NT2/D1 (cell line): Measurements from ENCODE around the gene IP6K1.
"Not testable (repeated sequence)": the region's sequence is repeated elsewhere in the genome, so short reads cannot be mapped to it uniquely, and the experiment has no call there.

Experiments used
- DNase-seq: peaks from one replicate; pipeline ENCODE4 v3.0.0-alpha.2; 2011; ENCODE audit warnings: low read depth, low spot score
- H3K27me3 ChIP-seq: 2 replicates; pipeline ENCODE4 v1.6.0; 2011; ENCODE audit warnings: mild to moderate bottlenecking; ENCODE audit not compliant: insufficient read length, insufficient read depth
- H3K36me3 ChIP-seq: 2 replicates; pipeline ENCODE4 v1.6.1; 2011; ENCODE audit warnings: mild to moderate bottlenecking, low read length, mixed read lengths; ENCODE audit not compliant: insufficient read depth, insufficient read length
- H3K4me1 ChIP-seq: 2 replicates; pipeline ENCODE4 v1.5.1; 2011; ENCODE audit not compliant: insufficient read depth, insufficient read length
- H3K4me3 ChIP-seq: 2 replicates; pipeline ENCODE4 v1.5.1; 2011; ENCODE audit warnings: low read depth; ENCODE audit not compliant: insufficient read length
- H3K9ac ChIP-seq: 2 replicates; pipeline ENCODE4 v1.6.0; 2011; ENCODE audit warnings: low read depth; ENCODE audit not compliant: insufficient read length
- H3K9me3 ChIP-seq: 2 replicates; pipeline ENCODE4 v1.5.1; 2011; ENCODE audit warnings: mild to moderate bottlenecking, low read length; ENCODE audit not compliant: insufficient read depth
- SUZ12 ChIP-seq: IDR thresholded peaks from 2 replicates; pipeline ENCODE4 v1.6.1; 2011; ENCODE audit not compliant: insufficient read length, insufficient read depth; ENCODE audit errors: extremely low read depth
- YY1 ChIP-seq: IDR thresholded peaks from 2 replicates; pipeline ENCODE4 v1.6.1; 2011; ENCODE audit not compliant: insufficient read length, insufficient read depth
- ZNF274 ChIP-seq: IDR thresholded peaks from 2 replicates; pipeline ENCODE4 v1.6.1; 2011; ENCODE audit warnings: mild to moderate bottlenecking, low read depth, low read length

The IP6K1 gene

GRCh38 chr3:49689908-49690624 lies 96.3 kb downstream of the IP6K1 start:
- DNase-seq, H3K9me3 ChIP-seq, H3K27me3 ChIP-seq, H3K36me3 ChIP-seq, H3K4me1 ChIP-seq: not testable (repeated sequence)
- H3K9ac ChIP-seq = peak overlapping the region; percentile 97
- peak overlapping the region; percentile 95 for H3K4me3 ChIP-seq

- H3K4me1 ChIP-seq = no peaks in the 10 kb centered on the region
- peaks cover 13% of the 10 kb centered on the region for H3K36me3 ChIP-seq
- TF ChIP-seq SUZ12 (no peak), ZNF274 (no peak), YY1 (no peak)
- peak; percentile 95 for DNase-seq
- H3K27me3 ChIP-seq = no peaks in the 10 kb centered on the region
- H3K4me3 ChIP-seq = peak within 1 kb of the TSS; percentile 95
- no peaks in the 10 kb centered on the region for H3K9me3 ChIP-seq
- H3K9ac ChIP-seq = peak within 1 kb of the TSS; percentile 97
Measured at GRCh38 chr3:49689046-49689907, 97.1 kb downstream of the IP6K1 start, which contains the start of the genes MST1 and RNF123. TSS of gene MST1 (minus strand) at chr3:49689474. CDS start at chr3:49688691, 783 bp downstream. TSS of gene RNF123 (plus strand) at chr3:49689557. CDS start at chr3:49691166, 1,609 bp downstream.

GRCh38 chr3:49688338-49689045 lies 97.8 kb downstream of the IP6K1 start:
- Histone ChIP-seq H3K9ac (peak overlapping the region; percentile 97), H3K36me3 (peaks cover 18% of the 10 kb centered on the region), H3K4me3 (peak overlapping the region; percentile 95)
- not testable (repeated sequence) for H3K27me3 ChIP-seq, H3K4me1 ChIP-seq, DNase-seq, H3K9me3 ChIP-seq

- Histone ChIP-seq H3K4me3 (peak overlapping the region; percentile 42), H3K9ac (peak overlapping the region; percentile 81), H3K36me3 (peaks cover 29% of the 10 kb centered on the region)
- not testable (repeated sequence) for H3K9me3 ChIP-seq, H3K4me1 ChIP-seq, H3K27me3 ChIP-seq, DNase-seq
Measured at GRCh38 chr3:49687424-49687795, 98.9 kb downstream of the IP6K1 start.

- Histone ChIP-seq H3K36me3 (peaks cover 34% of the 10 kb centered on the region), H3K9ac (peak overlapping the region; percentile 81), H3K4me3 (peak overlapping the region; percentile 42)
- not testable (repeated sequence) for H3K9me3 ChIP-seq, H3K4me1 ChIP-seq, H3K27me3 ChIP-seq
- peak; percentile 66 for DNase-seq
Measured at GRCh38 chr3:49686769-49687423, 99.4 kb downstream of the IP6K1 start.

GRCh38 chr3:49686346-49686745 lies 100.0 kb downstream of the IP6K1 start:
- H3K9ac ChIP-seq = peak overlapping the region; percentile 64
- not testable (repeated sequence) for H3K27me3 ChIP-seq, DNase-seq, H3K9me3 ChIP-seq, H3K4me1 ChIP-seq
- H3K36me3 ChIP-seq = peaks cover 38% of the 10 kb centered on the region
- peak overlapping the region; percentile 15 for H3K4me3 ChIP-seq

- not testable (repeated sequence) for H3K4me3 ChIP-seq, DNase-seq, H3K4me1 ChIP-seq, H3K9me3 ChIP-seq, H3K27me3 ChIP-seq
- peak overlapping the region; percentile 21 for H3K9ac ChIP-seq
- H3K36me3 ChIP-seq = peaks cover 41% of the 10 kb centered on the region
Measured at GRCh38 chr3:49685846-49686245, 100.5 kb downstream of the IP6K1 start.

- H3K9ac ChIP-seq, H3K4me1 ChIP-seq, H3K27me3 ChIP-seq, DNase-seq, H3K9me3 ChIP-seq, H3K4me3 ChIP-seq: not testable (repeated sequence)
- H3K36me3 ChIP-seq = peaks cover 48% of the 10 kb centered on the region
Measured at GRCh38 chr3:49685103-49685502, 101.2 kb downstream of the IP6K1 start.

- H3K4me1 ChIP-seq, H3K9me3 ChIP-seq, H3K4me3 ChIP-seq, H3K27me3 ChIP-seq, H3K9ac ChIP-seq, DNase-seq: not testable (repeated sequence)
- peaks cover 55% of the 10 kb centered on the region for H3K36me3 ChIP-seq
Measured at GRCh38 chr3:49684453-49684852, 101.9 kb downstream of the IP6K1 start.
